Liver (tissue), 9 donors: ENCODE data around the gene KIRREL3. TPM values are rescaled to one million over a fixed set of nuclear protein-coding genes. Genes with fewer than 3 reads are reported as not detected.

Experiments used
- DNase-seq: peaks from one replicate; pipeline ENCODE4 v3.0.0-alpha.2; 2017; ENCODE audit warnings: low spot score
- H3K27ac ChIP-seq, 2 donors: one replicate each; pipeline ENCODE4 v1.7.0; 2013; ENCODE audit warnings: inconsistent platforms in 2 of 2, low read length in 2 of 2, control low read depth in 1 of 2, low read depth in 1 of 2, mild to moderate bottlenecking in 1 of 2
- H3K27me3 ChIP-seq, 4 donors: one replicate each; pipeline versions ENCODE4 v1.6.1 to v1.7.0; 2013; ENCODE audit warnings: low read length in 3 of 4, inconsistent platforms in 1 of 4, mild to moderate bottlenecking in 1 of 4, moderate library complexity in 1 of 4; ENCODE audit not compliant: control insufficient read depth in 4 of 4, insufficient read depth in 4 of 4
- H3K36me3 ChIP-seq, 4 donors: one replicate each; pipeline versions ENCODE4 v1.6.1 to v1.7.0; 2013; ENCODE audit warnings: low read length in 3 of 4, mild to moderate bottlenecking in 3 of 4, low read depth in 1 of 4, moderate library complexity in 1 of 4; ENCODE audit not compliant: control insufficient read depth in 4 of 4, insufficient read depth in 3 of 4
- H3K4me1 ChIP-seq, 4 donors: one replicate each; pipeline versions ENCODE4 v1.6.1 to v1.7.0; 2013; ENCODE audit warnings: low read length in 3 of 4, mild to moderate bottlenecking in 3 of 4, moderate library complexity in 1 of 4; ENCODE audit not compliant: control insufficient read depth in 4 of 4, insufficient read depth in 4 of 4
- H3K4me3 ChIP-seq, 3 donors: one replicate each; pipeline versions ENCODE4 v1.6.1 to v1.7.0; 2013; ENCODE audit warnings: low read length in 3 of 3, control low read depth in 1 of 3, low read depth in 1 of 3, mild to moderate bottlenecking in 1 of 3
- H3K9ac ChIP-seq, 2 donors: one replicate each; pipeline ENCODE4 v1.7.0; 2013; ENCODE audit warnings: low read length in 2 of 2, mild to moderate bottlenecking in 2 of 2, moderate library complexity in 2 of 2, control low read depth in 1 of 2, low read depth in 1 of 2
- H3K9me3 ChIP-seq, 4 donors: one replicate each; pipeline versions ENCODE4 v1.6.1 to v1.7.0; 2013; ENCODE audit warnings: low read length in 3 of 4; ENCODE audit not compliant: control insufficient read depth in 4 of 4
- CTCF ChIP-seq: fragments of 150-350 bp; IDR thresholded peaks from 2 replicates; pipeline ENCODE4 v1.5.1; 2017; ENCODE audit warnings: improper control_type of control experiment, low read depth, low read length; ENCODE audit not compliant: missing input control
- EGR1 ChIP-seq, 2 donors: IDR thresholded peaks; 2 replicates each; pipeline ENCODE4 v1.6.1; 2016 to 2018; ENCODE audit warnings: antibody characterized with exemption in 2 of 2, low read depth in 2 of 2
- FOXA1 ChIP-seq: IDR thresholded peaks from 2 replicates; pipeline ENCODE4 v1.6.1; 2016; ENCODE audit warnings: antibody characterized with exemption
- FOXA2 ChIP-seq: IDR thresholded peaks from 2 replicates; pipeline ENCODE4 v1.6.1; 2016; ENCODE audit warnings: antibody characterized with exemption
- GABPA ChIP-seq, 2 donors: IDR thresholded peaks in 1 of 2; conservative IDR thresholded peaks in 1 of 2; 2 replicates each; pipeline ENCODE4 v1.6.1; 2016; ENCODE audit warnings: antibody characterized with exemption in 2 of 2, mild to moderate bottlenecking in 1 of 2, moderate library complexity in 1 of 2
- HNF4A ChIP-seq, 2 donors: conservative IDR thresholded peaks; 2 replicates each; pipeline ENCODE4 v1.6.1; 2016; ENCODE audit warnings: antibody characterized with exemption in 2 of 2, mild to moderate bottlenecking in 2 of 2
- HNF4G ChIP-seq: IDR thresholded peaks from 2 replicates; pipeline ENCODE4 v1.6.1; 2016; ENCODE audit warnings: antibody characterized with exemption
- JUND ChIP-seq, 2 donors: IDR thresholded peaks; 2 replicates each; pipeline ENCODE4 v1.6.1; 2016; ENCODE audit warnings: antibody characterized with exemption in 2 of 2
- MAX ChIP-seq: IDR thresholded peaks from 2 replicates; pipeline ENCODE4 v1.6.1; 2016; ENCODE audit warnings: antibody characterized with exemption
- NR2F2 ChIP-seq: IDR thresholded peaks from 2 replicates; pipeline ENCODE4 v1.6.1; 2016; ENCODE audit warnings: antibody characterized with exemption
- RAD21 ChIP-seq, 2 donors: IDR thresholded peaks; 2 replicates each; pipeline ENCODE4 v1.6.1; 2016; ENCODE audit warnings: antibody characterized with exemption in 2 of 2, mild to moderate bottlenecking in 2 of 2
- REST ChIP-seq: IDR thresholded peaks from 2 replicates; pipeline ENCODE4 v1.6.1; 2016; ENCODE audit warnings: antibody characterized with exemption, mild to moderate bottlenecking
- RXRA ChIP-seq, 2 donors: IDR thresholded peaks; 2 replicates each; pipeline ENCODE4 v1.6.1; 2017 to 2018; ENCODE audit warnings: antibody characterized with exemption in 2 of 2, mild to moderate bottlenecking in 1 of 2
- SP1 ChIP-seq: IDR thresholded peaks from 2 replicates; pipeline ENCODE4 v1.6.1; 2018; ENCODE audit warnings: antibody characterized with exemption, mild to moderate bottlenecking
- TAF1 ChIP-seq: conservative IDR thresholded peaks from 2 replicates; pipeline ENCODE4 v1.6.1; 2016; ENCODE audit warnings: antibody characterized with exemption, mild to moderate bottlenecking
- YY1 ChIP-seq: IDR thresholded peaks from 2 replicates; pipeline ENCODE4 v1.6.1; 2016; ENCODE audit warnings: antibody characterized with exemption, mild to moderate bottlenecking
- ZBTB33 ChIP-seq: IDR thresholded peaks from 2 replicates; pipeline ENCODE4 v1.6.1; 2016; ENCODE audit warnings: antibody characterized with exemption
- WGBS: extraction: QIAGEN DNeasy Blood & Tissue Kit; methylation state at CpG from one replicate; pipeline ENCODE4 v1.1.7; 2013; 5-methylcytosine and 5-hydroxymethylcytosine counted together
- polyA plus RNA-seq, 2 donors: library from polyadenylated mRNA; stranded (reverse) in 1 of 2; unstranded in 1 of 2; fragments of 200-250 nt in 1 of 2; fragments of >200 nt in 1 of 2; fragmentation: Nextera tagmentation in 1 of 2; extraction: Ambion mirVana in 1 of 2; gene quantifications; one replicate each; pipeline versions ENCODE4 v1.2.1 to v1.2.3, GENCODE V29; 2013 to 2015
- total RNA-seq, 2 donors: library from RNA; depleted of rRNA; stranded (reverse); fragments of >200 nt; gene quantifications; one replicate each; pipeline ENCODE4 v1.2.3, GENCODE V29; 2014
- donor health status: healthy.
- donor health status: healthy.
- donor health status: healthy.
- donor health status: healthy.
- donor health status: healthy.

Gene KIRREL3
- total and polyA plus RNA-seq, 4 donors: 0.03 to 0.29 (median 0.08) TPM; not detected in 1

GRCh38 chr11:126443120-126443519, 557.5 kb downstream of the KIRREL3 start:
- Histone ChIP-seq H3K9me3 (no peaks in the 10 kb centered on the region), H3K36me3 (no peaks in the 10 kb centered on the region), H3K4me1 (peaks cover 0 to 6% (median 4%) of the 10 kb centered on the region in 4 donors), H3K4me3 (no peak overlapping the region), H3K27me3 (peaks cover 0 to 8% (median 0%) of the 10 kb centered on the region in 4 donors), H3K27ac (no peak overlapping the region), H3K9ac (no peak overlapping the region)
- TF ChIP-seq RXRA (IDR thresholded peaks at IDR 0.05) (no peak), REST (no peak), MAX (no peak), TAF1 (no peak), JUND (IDR thresholded peaks at IDR 0.05) (no peak), GABPA (IDR thresholded peaks at IDR 0.05 in 1 of 2, conservative IDR thresholded peaks at IDR 0.05 in 1 of 2) (no peak), CTCF (no peak), HNF4G (no peak), HNF4A (conservative IDR thresholded peaks at IDR 0.05) (no peak), RAD21 (IDR thresholded peaks at IDR 0.05) (no peak), YY1 (no peak), FOXA2 (no peak), ZBTB33 (no peak), EGR1 (IDR thresholded peaks at IDR 0.05; ENCODE audit: low read depth in 2 of 2) (no peak), NR2F2 (no peak), SP1 (no peak), FOXA1 (no peak)
- DNase-seq: no peak
- 56% methylated on average over 13 of the region's 13 CpGs for WGBS
